Psoas muscle (tissue), 8 donors: ENCODE results near the gene VPS13D. TPM values are rescaled to one million over a fixed set of nuclear protein-coding genes. Genes with fewer than 3 reads are reported as not detected.

Experiments
- ATAC-seq, 4 donors: fragments of 200-7000 bp; cut with Tn5 transposase; one replicate each; pipeline ENCODE4 v1.9.1; 2020; ENCODE audit warnings: moderate library complexity in 3 of 4, mild to moderate bottlenecking in 2 of 4
- DNase-seq, 2 donors: peaks; one replicate each; pipeline ENCODE4 v3.0.0-alpha.2; 2020
- H3K27ac ChIP-seq: fragments of 200-600 bp; one replicate; pipeline ENCODE4 v1.8.0; 2022
- H3K27me3 ChIP-seq, 3 donors: fragments of 200-600 bp in 1 of 3; one replicate each; pipeline versions ENCODE4 v1.6.1 to v1.8.0; 2013 to 2022; ENCODE audit warnings: low read length in 2 of 3, mild to moderate bottlenecking in 2 of 3, moderate library complexity in 1 of 3; ENCODE audit not compliant: insufficient read depth in 3 of 3
- H3K36me3 ChIP-seq, 2 donors: fragments of 200-600 bp in 1 of 2; one replicate each; pipeline versions ENCODE4 v1.6.1 to v1.8.0; 2013 to 2022; ENCODE audit warnings: low read depth in 1 of 2, mild to moderate bottlenecking in 1 of 2, moderate library complexity in 1 of 2; ENCODE audit not compliant: insufficient read depth in 1 of 2
- H3K4me1 ChIP-seq: fragments of 200-600 bp; one replicate; pipeline ENCODE4 v1.8.0; 2022
- H3K4me3 ChIP-seq: fragments of 200-600 bp; one replicate; pipeline ENCODE4 v1.8.0; 2022; ENCODE audit warnings: mild to moderate bottlenecking
- H3K9me3 ChIP-seq: fragments of 200-600 bp; one replicate; pipeline ENCODE4 v1.8.0; 2022
- WGBS, 3 donors: extraction: QIAGEN DNeasy Blood & Tissue Kit; methylation state at CpG; one replicate each; pipeline versions ENCODE4 v1.1.6 to v1.1.7; 2013; 5-methylcytosine and 5-hydroxymethylcytosine counted together
- intact Hi-C, 2 donors: fragments of 100-400 bp; cut with DNase I; formaldehyde crosslinking; loops; one replicate each; pipeline versions ENCODE4 v1.11.0 to v1.14.2; 2022
- polyA plus RNA-seq, 3 donors: library from polyadenylated mRNA; stranded (reverse); fragments of 200-250 nt; gene quantifications; one replicate each; pipeline ENCODE4 v1.2.3, GENCODE V29; 2013
- total RNA-seq, 4 donors: library from RNA; stranded (reverse); fragmentation: NEBNext Ultra II Directional in 2 of 4; extraction: Animal tissue kit (Norgen Biotek cat#: 25700) in 2 of 4; gene quantifications; one replicate each; pipeline versions ENCODE4 v1.2.1 to v1.2.4, GENCODE V29; 2021 to 2023
- TF ChIP-seq, protein P1 (sequence below): fragments of 200-600 bp; IDR thresholded peaks from one replicate; pipeline ENCODE4 v1.8.0; 2022; ENCODE audit warnings: antibody characterized with exemption
- donor health status: healthy with polysubstance abuse.
- donor health status: DM: no; HTN: no; CAD: no; lungs with moderate emphysema.
- donor health status: Bipolar disorder and iron deficiency.
- donor health status: healthy.
- donor health status: DM: yes; HTN: yes; CAD: no.
- donor health status: DM: no; HTN: no; CAD: no.
- donor health status: DM: no; HTN: no; CAD: no.
- donor health status: DM: yes; HTN: yes; CAD: no.

Gene VPS13D
- total and polyA plus RNA-seq, 7 donors: 19.9 to 69.1 (median 45.3) TPM

DNA sequence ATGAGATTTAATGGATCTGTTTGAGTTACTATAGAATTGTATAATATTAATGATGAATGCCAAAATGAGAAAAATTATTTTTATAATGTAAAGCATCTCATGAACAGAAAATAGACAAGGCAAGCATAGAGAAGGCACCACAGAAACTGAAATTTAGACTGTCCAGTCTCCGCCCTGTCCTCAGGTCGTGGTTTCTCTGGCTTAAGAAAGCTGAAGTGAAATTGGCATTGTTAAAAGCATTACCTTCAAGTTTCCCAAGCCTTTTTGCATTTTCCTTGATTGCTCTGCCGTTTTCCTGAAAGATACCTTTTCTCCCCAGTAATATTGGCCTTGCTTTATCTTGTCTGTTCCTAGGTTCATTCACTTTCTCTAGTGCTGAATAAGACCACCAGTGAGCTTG lies 58.0 kb downstream of the VPS13D start:
- TF ChIP-seq, protein P1, sequence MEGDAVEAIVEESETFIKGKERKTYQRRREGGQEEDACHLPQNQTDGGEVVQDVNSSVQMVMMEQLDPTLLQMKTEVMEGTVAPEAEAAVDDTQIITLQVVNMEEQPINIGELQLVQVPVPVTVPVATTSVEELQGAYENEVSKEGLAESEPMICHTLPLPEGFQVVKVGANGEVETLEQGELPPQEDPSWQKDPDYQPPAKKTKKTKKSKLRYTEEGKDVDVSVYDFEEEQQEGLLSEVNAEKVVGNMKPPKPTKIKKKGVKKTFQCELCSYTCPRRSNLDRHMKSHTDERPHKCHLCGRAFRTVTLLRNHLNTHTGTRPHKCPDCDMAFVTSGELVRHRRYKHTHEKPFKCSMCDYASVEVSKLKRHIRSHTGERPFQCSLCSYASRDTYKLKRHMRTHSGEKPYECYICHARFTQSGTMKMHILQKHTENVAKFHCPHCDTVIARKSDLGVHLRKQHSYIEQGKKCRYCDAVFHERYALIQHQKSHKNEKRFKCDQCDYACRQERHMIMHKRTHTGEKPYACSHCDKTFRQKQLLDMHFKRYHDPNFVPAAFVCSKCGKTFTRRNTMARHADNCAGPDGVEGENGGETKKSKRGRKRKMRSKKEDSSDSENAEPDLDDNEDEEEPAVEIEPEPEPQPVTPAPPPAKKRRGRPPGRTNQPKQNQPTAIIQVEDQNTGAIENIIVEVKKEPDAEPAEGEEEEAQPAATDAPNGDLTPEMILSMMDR: no peak
- WGBS, 3 donors: 88 to 95% (median 90%) methylated on average over 3 of the region's 3 CpGs
- no peak for ATAC-seq
- H3K36me3 ChIP-seq: peaks cover 7 to 70% of the 10 kb centered on the region in 2 donors
- H3K27ac ChIP-seq: no peak overlapping the region
- no peaks in the 10 kb centered on the region for H3K9me3 ChIP-seq
- no peaks in the 10 kb centered on the region for H3K4me1 ChIP-seq
- H3K27me3 ChIP-seq: no peaks in the 10 kb centered on the region
- no peak overlapping the region for H3K4me3 ChIP-seq
- intact Hi-C loops: loop anchor here in 1 of 2 donors (5.0 kb wide), 1 partner anchor 41 kb away; no protein-coding TSS in a partner anchor
- DNase-seq: no peak

DNA sequence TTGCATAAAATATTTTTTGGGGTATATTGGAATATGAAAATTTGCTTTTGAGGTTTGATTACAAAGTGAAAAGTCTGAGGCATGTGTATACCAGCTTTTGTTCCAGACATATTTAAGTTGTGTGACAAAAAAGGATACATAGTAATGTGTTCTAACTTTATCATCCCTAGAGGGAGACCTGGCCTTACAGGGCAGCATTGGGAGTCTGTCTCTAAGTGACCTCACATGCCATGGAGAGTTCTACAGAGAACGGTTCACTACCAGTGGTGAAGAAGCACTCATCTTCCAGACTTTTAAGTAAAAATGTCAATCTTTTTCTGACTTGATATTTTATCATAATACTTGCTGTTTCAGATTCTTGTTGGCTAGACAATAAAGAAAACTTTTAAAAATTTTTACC lies 61.0 kb downstream of the VPS13D start:
- DNase-seq: no peak
- ATAC-seq: no peak
- Histone ChIP-seq H3K4me1 (no peaks in the 10 kb centered on the region), H3K27me3 (no peaks in the 10 kb centered on the region), H3K4me3 (no peak overlapping the region), H3K36me3 (peaks cover 5 to 75% of the 10 kb centered on the region in 2 donors), H3K9me3 (no peaks in the 10 kb centered on the region), H3K27ac (no peak overlapping the region)
- intact Hi-C loops: no loop called here
- TF ChIP-seq, protein P1: no peak
- 39 to 69% (median 63%) methylated on average over 1 of the region's 1 CpG for WGBS, 3 donors

DNA sequence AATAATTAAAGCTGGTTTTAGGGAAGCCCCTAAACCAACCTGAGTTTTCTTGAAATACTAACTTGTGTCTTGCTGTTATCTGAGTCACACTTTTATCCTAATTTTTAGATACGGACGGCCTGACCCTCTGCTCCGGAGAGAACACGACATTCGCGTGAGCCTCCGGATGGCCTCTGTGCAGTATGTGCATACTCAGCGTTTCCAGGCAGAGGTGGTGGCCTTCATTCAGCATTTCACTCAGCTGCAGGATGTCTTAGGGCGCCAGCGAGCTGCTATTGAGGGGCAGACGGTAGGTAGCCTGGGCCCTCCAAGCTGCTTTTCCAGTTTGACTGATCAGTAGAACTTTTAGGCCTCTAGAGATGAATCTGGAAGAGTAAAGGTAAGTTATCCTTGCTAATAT lies 63.6 kb downstream of the VPS13D start:
- no peaks in the 10 kb centered on the region for H3K9me3 ChIP-seq
- DNase-seq: no peak
- peaks cover 4% of the 10 kb centered on the region for H3K4me1 ChIP-seq
- H3K4me3 ChIP-seq: no peak overlapping the region
- intact Hi-C loops: no loop called here
- ATAC-seq: no peak
- 93 to 94% (median 94%) methylated on average over 11 of the region's 11 CpGs for WGBS, 3 donors
- no peak overlapping the region for H3K27ac ChIP-seq
- TF ChIP-seq, protein P1: no peak
- H3K27me3 ChIP-seq: no peaks in the 10 kb centered on the region
- H3K36me3 ChIP-seq: peaks cover 5 to 88% of the 10 kb centered on the region in 2 donors

DNA sequence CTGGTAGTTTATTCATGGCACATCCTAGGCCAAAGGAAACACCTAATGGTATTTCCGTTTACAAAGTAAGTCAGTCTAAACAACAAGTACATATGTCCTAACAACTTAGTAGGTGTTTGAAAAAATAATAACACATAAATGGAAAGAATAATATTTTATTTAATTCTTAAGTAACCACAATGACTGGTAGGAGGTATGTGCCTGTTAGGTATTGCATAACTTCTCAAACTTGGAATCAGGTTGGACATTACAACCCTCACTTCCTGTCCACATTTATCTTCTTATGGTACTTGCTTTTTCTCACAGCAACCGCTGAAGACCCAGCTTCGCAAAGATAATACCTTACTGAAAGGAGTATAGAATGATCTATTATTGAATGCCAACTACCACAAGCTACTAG lies 64.2 kb downstream of the VPS13D start:
- ATAC-seq: no peak
- Histone ChIP-seq H3K4me1 (peaks cover 4% of the 10 kb centered on the region), H3K36me3 (peaks cover 8 to 88% of the 10 kb centered on the region in 2 donors), H3K9me3 (no peaks in the 10 kb centered on the region), H3K4me3 (no peak overlapping the region), H3K27ac (no peak overlapping the region), H3K27me3 (no peaks in the 10 kb centered on the region)
- intact Hi-C loops: no loop called here
- no peak for DNase-seq
- WGBS, 3 donors: 85 to 96% (median 95%) methylated on average over 3 of the region's 3 CpGs
- TF ChIP-seq, protein P1: no peak

DNA sequence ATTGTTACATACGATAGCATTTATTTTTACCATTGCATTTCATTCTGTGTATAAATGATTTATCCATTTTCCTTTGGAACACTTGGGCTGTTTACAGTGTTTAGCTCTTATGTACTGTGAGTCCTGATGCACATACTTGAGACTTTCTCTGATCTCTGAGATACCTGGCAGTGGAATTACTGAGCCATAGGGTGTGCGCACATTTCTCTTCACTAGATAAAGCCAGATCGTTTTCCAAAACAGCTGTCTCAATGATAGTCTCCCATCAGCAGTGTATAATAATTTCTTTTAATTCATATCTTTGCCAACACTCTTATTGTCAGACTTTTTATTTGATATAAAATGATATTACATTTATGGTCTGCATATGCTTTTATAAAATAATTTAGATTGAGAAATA lies 66.2 kb downstream of the VPS13D start:
- 76 to 90% (median 84%) methylated on average over 3 of the region's 3 CpGs for WGBS, 3 donors
- peaks cover 8 to 91% of the 10 kb centered on the region in 2 donors for H3K36me3 ChIP-seq
- H3K27ac ChIP-seq: peak overlapping the region; percentile 6
- H3K27me3 ChIP-seq: no peaks in the 10 kb centered on the region
- no peak overlapping the region for H3K4me3 ChIP-seq
- H3K9me3 ChIP-seq: no peaks in the 10 kb centered on the region
- TF ChIP-seq, protein P1: no peak
- peaks cover 4% of the 10 kb centered on the region for H3K4me1 ChIP-seq
- intact Hi-C loops: no loop called here
- ATAC-seq: no peak
- DNase-seq: no peak
